ENCODE measurements around the gene STARD13. TPM values are rescaled to one million over a fixed set of nuclear protein-coding genes. Genes with fewer than 3 reads are reported as not detected.
"Not testable (repeated sequence)": the region's sequence is repeated elsewhere in the genome, so short reads cannot be mapped to it uniquely, and the experiment has no call there.

Gene STARD13
- total RNA-seq, 1 experiment from 2014 or later, result 35.1 TPM

- no peak overlapping the region for H3K4me3 ChIP-seq
- no peaks in the 10 kb centered on the region for H3K27me3 ChIP-seq
- H3K36me3 ChIP-seq, result no peaks in the 10 kb centered on the region
- no peak for DNase-seq
- H3K27ac ChIP-seq, result no peak overlapping the region
- H3K4me1 ChIP-seq, result peaks cover 19% of the 10 kb centered on the region
- H3K9me3 ChIP-seq (replicated peaks), result no peaks in the 10 kb centered on the region
These were observed 98.7 kb downstream of the STARD13 start for GRCh38 chr13:33186861-33187291.

DNA sequence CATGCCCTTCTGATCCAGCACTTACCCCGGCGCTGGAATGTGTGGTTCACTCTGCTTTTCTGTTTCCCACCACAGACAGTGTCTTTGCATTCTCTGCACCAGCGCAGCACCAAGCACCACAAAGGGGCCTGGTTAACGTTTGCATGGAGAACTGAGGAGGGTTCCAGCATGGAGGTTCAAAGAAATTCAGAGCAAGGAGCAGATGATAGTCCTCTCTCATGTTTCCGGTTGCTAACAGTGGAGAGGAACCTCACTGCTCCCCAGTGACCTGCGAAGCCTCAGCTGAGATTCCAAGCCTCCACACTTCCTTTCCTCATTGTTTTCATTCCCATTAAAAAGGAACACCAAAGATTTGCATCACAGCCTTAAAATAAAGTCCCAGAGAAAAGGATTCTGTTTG is 99.7 kb downstream of the STARD13 start:
- DNase-seq, result no peak
- Histone ChIP-seq H3K9me3 (replicated peaks) (no peaks in the 10 kb centered on the region), H3K4me3 (no peak overlapping the region), H3K27ac (no peak overlapping the region), H3K36me3 (no peaks in the 10 kb centered on the region), H3K4me1 (peaks cover 11% of the 10 kb centered on the region), H3K27me3 (no peaks in the 10 kb centered on the region)

- Histone ChIP-seq H3K4me1 (peaks cover 10% of the 10 kb centered on the region; the same call in 1 of the 2 replicates), H3K9me3 (replicated peaks) (no peaks in the 10 kb centered on the region), H3K4me3 (no peak overlapping the region), H3K27ac (0 out of 2 replicates have a peak overlapping the region, but pooled peaks have one; percentile 10), H3K36me3 (no peaks in the 10 kb centered on the region), H3K27me3 (no peaks in the 10 kb centered on the region)
- DNase-seq, result no peak
These were observed 101.0 kb downstream of the STARD13 start for GRCh38 chr13:33184530-33184929.

GRCh38 chr13:33184112-33184490 is 101.5 kb downstream of the STARD13 start:
- H3K27ac ChIP-seq, result 0 out of 2 replicates have a peak overlapping the region, but pooled peaks have one; percentile 10
- H3K9me3 ChIP-seq (replicated peaks), result no peaks in the 10 kb centered on the region
- no peaks in the 10 kb centered on the region for H3K27me3 ChIP-seq
- DNase-seq, result no peak
- no peaks in the 10 kb centered on the region for H3K36me3 ChIP-seq
- H3K4me3 ChIP-seq, result no peak overlapping the region
- H3K4me1 ChIP-seq, result peaks cover 10% of the 10 kb centered on the region; the same call in 1 of the 2 replicates

GRCh38 chr13:33183431-33184111 is 102.0 kb downstream of the STARD13 start:
- H3K27ac ChIP-seq, result 0 out of 2 replicates have a peak overlapping the region, but pooled peaks have one; percentile 10
- DNase-seq, result peak; percentile 29 to 42

DNA sequence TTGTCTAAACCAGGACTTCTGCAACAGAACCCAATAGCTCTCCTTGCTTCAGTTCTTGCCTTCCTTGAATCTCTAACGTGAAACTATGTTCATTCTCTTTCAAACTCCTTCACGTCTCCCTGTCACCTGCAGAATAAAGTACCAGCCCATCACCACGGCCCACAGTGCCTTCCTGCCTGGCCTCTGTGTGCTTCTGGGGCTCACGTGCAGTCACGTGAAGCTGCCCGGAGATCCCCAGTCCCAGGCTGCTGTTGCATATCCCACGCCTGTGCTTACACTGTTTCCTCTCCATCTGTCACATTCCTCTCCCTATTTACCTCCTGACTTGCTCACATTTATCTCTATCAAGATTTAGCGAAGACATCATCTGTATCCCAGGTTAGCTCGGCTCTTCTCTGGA is 102.8 kb downstream of the STARD13 start:
- H3K27ac ChIP-seq, result no peak overlapping the region
- no peaks in the 10 kb centered on the region for H3K27me3 ChIP-seq
- peaks cover 10% of the 10 kb centered on the region; the same call in 1 of the 2 replicates for H3K4me1 ChIP-seq
- H3K36me3 ChIP-seq, result no peaks in the 10 kb centered on the region
- DNase-seq, result no peak
- no peak overlapping the region for H3K4me3 ChIP-seq
- H3K9me3 ChIP-seq (replicated peaks), result no peaks in the 10 kb centered on the region

More at GRCh38 chr13:33183431-33184111, 102.0 kb downstream of the STARD13 start:
- no peak overlapping the region for H3K4me3 ChIP-seq
- peaks cover 10% of the 10 kb centered on the region; the same call in 1 of the 2 replicates for H3K4me1 ChIP-seq
- no peaks in the 10 kb centered on the region for H3K36me3 ChIP-seq
- no peaks in the 10 kb centered on the region for H3K9me3 ChIP-seq (replicated peaks)
- no peaks in the 10 kb centered on the region for H3K27me3 ChIP-seq

DNA sequence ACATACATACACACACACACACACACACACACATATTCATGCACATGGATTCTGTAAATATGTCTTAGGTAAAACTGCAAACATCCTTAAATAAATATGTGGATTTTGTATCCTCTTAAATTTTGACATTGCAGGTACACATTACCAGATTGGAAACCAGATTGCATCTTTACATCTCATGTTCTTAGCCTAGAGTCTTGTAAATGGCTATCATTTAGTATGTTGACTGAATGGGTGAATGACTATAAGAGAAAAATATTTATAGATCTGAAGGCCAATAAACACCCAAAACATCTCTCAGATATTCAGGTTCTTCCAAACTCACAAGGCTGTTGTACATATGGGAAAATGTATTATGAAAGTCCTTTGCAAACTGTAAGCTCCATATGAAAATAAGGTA is 104.3 kb downstream of the STARD13 start:
- no peak for DNase-seq
- Histone ChIP-seq H3K4me3 (no peak overlapping the region), H3K36me3 (no peaks in the 10 kb centered on the region), H3K27ac (no peak overlapping the region), H3K27me3 (no peaks in the 10 kb centered on the region), H3K9me3 (replicated peaks) (no peaks in the 10 kb centered on the region), H3K4me1 (peaks cover 10% of the 10 kb centered on the region; the same call in 1 of the 2 replicates)

DNA sequence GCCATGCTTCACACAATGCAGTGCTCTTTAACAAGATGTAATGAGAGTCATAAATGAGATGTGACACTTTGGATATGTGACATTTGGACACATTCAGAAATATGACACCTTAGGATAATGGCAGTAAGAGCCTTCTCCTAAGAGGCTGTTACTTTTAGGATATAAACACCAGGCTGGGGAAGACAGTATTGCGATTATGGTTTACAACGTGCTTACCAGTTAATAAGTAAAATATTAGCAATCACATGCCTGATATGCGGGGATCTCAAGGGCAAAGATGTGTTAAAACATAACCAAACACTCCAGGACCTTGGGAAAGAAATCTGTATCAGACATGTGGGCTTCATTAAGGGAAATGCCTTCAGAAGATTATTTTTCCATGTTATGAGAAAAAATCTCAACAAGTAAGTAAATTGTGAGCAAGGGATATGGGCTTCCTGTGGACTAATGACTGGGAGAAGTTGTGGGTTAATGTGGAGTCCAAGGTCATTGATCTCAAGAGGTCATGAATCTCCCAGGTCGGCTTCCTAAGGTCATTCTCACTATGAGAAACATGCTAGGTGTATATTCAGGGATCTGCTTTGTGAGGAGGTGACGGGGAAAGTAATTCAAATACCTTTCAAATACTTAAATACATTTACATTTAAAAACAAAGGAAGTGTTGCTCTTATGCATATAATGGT is 105.3 kb downstream of the STARD13 start:
- no peaks in the 10 kb centered on the region for H3K36me3 ChIP-seq
- H3K4me1 ChIP-seq, result peaks cover 10% of the 10 kb centered on the region; the same call in 1 of the 2 replicates
- H3K27me3 ChIP-seq, result no peaks in the 10 kb centered on the region
- DNase-seq, result no peak
- no peaks in the 10 kb centered on the region for H3K9me3 ChIP-seq (replicated peaks)
- no peak overlapping the region for H3K27ac ChIP-seq
- H3K4me3 ChIP-seq, result no peak overlapping the region

- Histone ChIP-seq H3K27ac (no peak overlapping the region), H3K4me1 (peaks cover 10% of the 10 kb centered on the region; the same call in 1 of the 2 replicates), H3K4me3 (no peak overlapping the region), H3K9me3 (replicated peaks) (no peaks in the 10 kb centered on the region), H3K36me3 (0 out of 2 replicates have a peak, but pooled peaks cover 3% of the 10 kb centered on the region), H3K27me3 (no peaks in the 10 kb centered on the region)
- no peak for DNase-seq
These were observed 106.1 kb downstream of the STARD13 start for GRCh38 chr13:33179463-33179862.

DNA sequence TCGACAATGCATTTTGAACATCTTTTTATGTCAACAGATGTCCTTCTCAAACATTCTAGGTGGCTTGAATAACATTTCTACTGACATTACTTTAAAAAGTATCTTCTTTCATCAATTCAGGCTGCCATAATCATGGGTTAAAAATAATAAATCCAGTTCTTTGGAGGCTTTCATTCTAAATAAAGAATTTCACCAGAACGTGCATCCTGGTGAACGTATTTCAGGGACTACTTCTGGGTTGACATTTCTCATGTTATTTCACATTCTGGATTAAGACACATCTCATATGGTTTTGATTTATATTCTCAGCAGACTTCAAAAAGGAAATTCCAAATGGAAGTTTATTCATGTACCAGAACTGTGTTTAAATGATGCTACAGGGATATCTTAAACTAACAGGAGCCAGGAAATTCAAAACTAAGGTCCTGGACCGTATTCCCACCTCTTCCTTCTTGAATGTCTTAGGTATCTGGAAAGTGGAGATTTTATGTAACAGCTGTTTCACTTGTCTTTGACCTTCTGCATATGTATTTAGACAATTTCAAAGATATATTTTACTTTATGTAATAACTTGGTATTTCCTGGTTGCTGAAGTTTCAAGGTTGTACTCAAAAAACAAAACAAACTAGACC is 107.2 kb downstream of the STARD13 start:
- Histone ChIP-seq H3K36me3 (peaks cover 3% of the 10 kb centered on the region; the same call in 1 of the 2 replicates), H3K4me1 (no peaks in the 10 kb centered on the region), H3K27ac (no peak overlapping the region), H3K27me3 (no peaks in the 10 kb centered on the region), H3K9me3 (replicated peaks) (no peaks in the 10 kb centered on the region), H3K4me3 (no peak overlapping the region)
- DNase-seq, result no peak

- H3K9me3 ChIP-seq (replicated peaks); H3K27ac ChIP-seq; H3K4me3 ChIP-seq; H3K36me3 ChIP-seq; H3K27me3 ChIP-seq; H3K4me1 ChIP-seq; DNase-seq: not testable (repeated sequence)
These were observed 108.0 kb downstream of the STARD13 start for GRCh38 chr13:33177340-33178208.

DNA sequence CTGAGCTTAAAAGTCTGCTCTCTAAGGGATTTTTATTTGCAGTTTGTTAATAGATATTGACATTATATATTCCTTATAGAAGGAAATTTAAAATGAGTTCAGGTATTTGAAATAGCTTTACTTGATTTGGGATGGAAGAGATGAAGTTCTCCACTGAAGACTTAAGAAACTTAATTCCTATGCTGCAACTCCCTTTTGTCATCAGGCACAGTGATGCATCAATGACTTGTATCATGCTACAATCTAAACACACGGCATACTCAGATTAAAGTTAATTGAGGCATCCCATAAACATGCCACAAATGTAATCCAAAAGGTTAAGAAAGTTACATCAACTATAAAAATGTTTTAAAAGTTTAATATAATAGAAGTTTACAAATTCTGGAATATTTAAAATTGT is 109.0 kb downstream of the STARD13 start:
- H3K36me3 ChIP-seq, result peaks cover 7% of the 10 kb centered on the region; the same call in 1 of the 2 replicates
- H3K27ac ChIP-seq, result no peak overlapping the region
- no peaks in the 10 kb centered on the region for H3K27me3 ChIP-seq
- H3K4me1 ChIP-seq, result no peaks in the 10 kb centered on the region
- no peaks in the 10 kb centered on the region for H3K9me3 ChIP-seq (replicated peaks)
- H3K4me3 ChIP-seq, result no peak overlapping the region
- no peak for DNase-seq

DNA sequence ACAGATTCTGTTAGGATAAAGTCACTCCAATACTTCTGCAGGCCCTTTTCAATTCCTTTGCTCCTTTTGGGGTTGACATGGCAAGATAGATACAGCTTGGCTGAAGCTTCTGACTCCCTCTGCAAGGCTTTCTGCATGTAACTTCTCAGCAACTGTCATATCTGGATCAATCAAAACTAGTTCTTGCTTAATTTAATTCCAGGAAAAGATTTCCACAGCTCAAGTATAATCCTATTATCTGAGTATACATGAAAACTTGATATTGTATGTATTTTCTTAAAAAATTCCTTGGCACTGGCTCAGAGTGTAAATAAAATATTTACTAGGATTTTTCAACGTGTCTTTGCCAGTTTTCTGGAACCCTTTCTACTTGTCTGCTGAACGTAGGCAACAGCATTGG is 109.6 kb downstream of the STARD13 start:
- no peaks in the 10 kb centered on the region for H3K4me1 ChIP-seq
- H3K9me3 ChIP-seq (replicated peaks), result no peaks in the 10 kb centered on the region
- peaks cover 7% of the 10 kb centered on the region; the same call in 1 of the 2 replicates for H3K36me3 ChIP-seq
- no peak overlapping the region for H3K4me3 ChIP-seq
- H3K27ac ChIP-seq, result no peak overlapping the region
- no peaks in the 10 kb centered on the region for H3K27me3 ChIP-seq
- no peak for DNase-seq

GRCh38 chr13:33174931-33175330 is 110.6 kb downstream of the STARD13 start:
- H3K36me3 ChIP-seq, result peaks cover 7% of the 10 kb centered on the region; the same call in 1 of the 2 replicates
- H3K4me1 ChIP-seq, result no peaks in the 10 kb centered on the region
- H3K9me3 ChIP-seq (replicated peaks), result no peaks in the 10 kb centered on the region
- H3K27ac ChIP-seq, result no peak overlapping the region
- DNase-seq, result no peak
- no peak overlapping the region for H3K4me3 ChIP-seq
- H3K27me3 ChIP-seq, result no peaks in the 10 kb centered on the region

All from SJCRH30 (cell line).